ENCODE data around the gene MANBA.

Gene MANBA

DNA sequence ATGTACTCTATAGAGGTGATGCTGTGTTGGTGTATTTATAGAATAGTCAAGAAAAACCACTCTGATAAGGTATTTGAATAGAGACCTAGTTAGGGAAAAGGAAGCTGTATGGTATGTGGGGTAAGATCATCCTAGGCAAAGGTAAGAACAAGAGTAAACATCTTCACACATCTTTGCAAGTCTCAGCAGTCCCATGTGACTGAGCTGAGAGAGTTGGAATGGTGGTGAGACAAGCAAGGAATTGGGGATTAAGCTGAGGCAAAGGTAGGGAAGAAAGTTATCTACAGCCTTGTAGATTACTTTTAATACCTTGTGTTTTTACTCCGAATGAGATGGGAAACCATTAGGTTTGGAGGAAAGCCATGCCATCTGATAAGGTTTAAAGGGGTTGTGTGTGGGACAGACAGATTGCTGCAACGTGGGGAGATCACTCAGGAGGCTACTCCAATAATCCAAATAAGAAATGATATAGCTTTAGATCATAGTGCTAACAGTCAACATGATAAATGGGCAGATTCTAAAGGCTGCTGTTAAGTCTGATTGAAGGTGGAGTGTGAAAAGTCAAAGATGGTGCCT is 31.7 kb upstream of the MANBA start:
- DNase-seq (ENCODE audit: low read depth in 2 of 2) = no peak
- H3K4me3 ChIP-seq (replicated peaks in 1 of 2; ENCODE audit: low read depth in 2 of 2, low read length in 2 of 2) = no peak overlapping the region

DNA sequence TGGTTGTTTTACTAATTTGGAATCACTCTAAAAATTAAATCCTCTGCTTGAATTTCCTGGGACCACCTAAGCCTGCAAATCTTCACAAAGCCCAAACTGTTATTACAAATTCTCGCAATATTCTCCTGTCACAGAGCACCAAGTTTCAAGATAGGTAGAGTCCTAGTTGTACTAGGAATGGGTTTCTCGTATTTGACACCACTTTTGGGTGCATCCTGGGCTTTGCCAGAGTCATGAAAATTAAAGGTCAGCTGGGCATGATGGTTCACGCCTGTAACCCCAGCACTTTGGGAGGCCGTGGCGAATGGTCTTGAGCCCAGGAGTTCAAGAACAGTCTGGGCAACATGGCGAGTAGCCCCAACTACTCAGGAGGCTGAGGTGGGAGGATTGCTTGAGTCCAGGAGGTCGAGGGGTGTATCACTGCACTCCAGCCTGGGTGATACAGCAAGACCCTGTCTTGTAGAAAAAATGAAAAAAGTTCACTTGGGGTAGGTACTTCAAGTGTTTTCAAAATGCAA is 30.6 kb upstream of the MANBA start:
- no peak for DNase-seq (ENCODE audit: low read depth in 2 of 2)
- no peak overlapping the region for H3K4me3 ChIP-seq (replicated peaks in 1 of 2; ENCODE audit: low read depth in 2 of 2, low read length in 2 of 2)
- TF ChIP-seq, protein P1, sequence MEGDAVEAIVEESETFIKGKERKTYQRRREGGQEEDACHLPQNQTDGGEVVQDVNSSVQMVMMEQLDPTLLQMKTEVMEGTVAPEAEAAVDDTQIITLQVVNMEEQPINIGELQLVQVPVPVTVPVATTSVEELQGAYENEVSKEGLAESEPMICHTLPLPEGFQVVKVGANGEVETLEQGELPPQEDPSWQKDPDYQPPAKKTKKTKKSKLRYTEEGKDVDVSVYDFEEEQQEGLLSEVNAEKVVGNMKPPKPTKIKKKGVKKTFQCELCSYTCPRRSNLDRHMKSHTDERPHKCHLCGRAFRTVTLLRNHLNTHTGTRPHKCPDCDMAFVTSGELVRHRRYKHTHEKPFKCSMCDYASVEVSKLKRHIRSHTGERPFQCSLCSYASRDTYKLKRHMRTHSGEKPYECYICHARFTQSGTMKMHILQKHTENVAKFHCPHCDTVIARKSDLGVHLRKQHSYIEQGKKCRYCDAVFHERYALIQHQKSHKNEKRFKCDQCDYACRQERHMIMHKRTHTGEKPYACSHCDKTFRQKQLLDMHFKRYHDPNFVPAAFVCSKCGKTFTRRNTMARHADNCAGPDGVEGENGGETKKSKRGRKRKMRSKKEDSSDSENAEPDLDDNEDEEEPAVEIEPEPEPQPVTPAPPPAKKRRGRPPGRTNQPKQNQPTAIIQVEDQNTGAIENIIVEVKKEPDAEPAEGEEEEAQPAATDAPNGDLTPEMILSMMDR (IDR thresholded peaks at IDR 0.05; ENCODE audit: low read depth, low read length) = no peak

More for the DNA sequence above, 31.7 kb upstream of the MANBA start:
- TF ChIP-seq, protein P1 (IDR thresholded peaks at IDR 0.05; ENCODE audit: low read depth, low read length) = no peak

DNA sequence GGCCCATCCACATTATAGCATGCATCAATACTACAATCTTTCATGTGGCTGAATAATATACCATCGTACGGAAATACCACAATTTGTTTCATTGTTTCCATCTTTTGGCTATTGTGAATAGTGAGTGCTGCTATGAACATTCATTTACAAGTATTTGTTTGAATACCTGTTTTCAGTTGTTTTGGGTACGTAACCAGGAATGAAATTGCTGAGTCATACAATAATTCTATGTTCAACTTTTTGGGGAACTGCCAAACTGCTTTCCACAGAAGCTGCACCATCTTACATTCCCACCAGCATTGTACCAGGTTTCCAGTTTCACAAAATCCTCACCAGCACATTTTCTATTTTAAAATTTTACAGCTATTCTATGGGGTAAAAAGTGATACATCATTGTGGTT is 28.5 kb upstream of the MANBA start:
- DNase-seq (ENCODE audit: low read depth in 2 of 2) = peak; percentile 83 to 87
- H3K4me3 ChIP-seq (replicated peaks in 1 of 2; ENCODE audit: low read depth in 2 of 2, low read length in 2 of 2) = no peak overlapping the region
- TF ChIP-seq, protein P1 (IDR thresholded peaks at IDR 0.05; ENCODE audit: low read depth, low read length) = no peak

DNA sequence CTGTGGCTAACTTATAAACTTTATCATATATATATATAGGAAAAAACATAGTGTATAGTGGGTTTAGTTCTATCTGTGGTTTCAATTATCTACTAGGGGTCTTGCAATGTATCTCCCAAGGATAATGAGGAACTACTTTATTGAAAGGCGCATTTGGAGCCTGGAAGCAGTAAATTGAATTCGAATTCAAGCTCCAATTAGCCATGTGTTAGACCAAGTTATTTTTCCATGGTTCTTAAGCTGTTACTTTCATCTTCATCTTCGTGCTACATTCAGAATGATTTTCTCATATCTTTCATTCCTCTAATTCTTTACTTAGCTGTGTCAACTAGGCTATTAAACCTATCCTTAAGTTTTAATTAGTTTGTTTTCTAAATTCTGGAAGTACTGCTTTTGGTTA is 27.2 kb upstream of the MANBA start:
- no peak overlapping the region for H3K4me3 ChIP-seq (replicated peaks in 1 of 2; ENCODE audit: low read depth in 2 of 2, low read length in 2 of 2)
- no peak for DNase-seq (ENCODE audit: low read depth in 2 of 2)
- TF ChIP-seq, protein P1 (IDR thresholded peaks at IDR 0.05; ENCODE audit: low read depth, low read length) = no peak

DNA sequence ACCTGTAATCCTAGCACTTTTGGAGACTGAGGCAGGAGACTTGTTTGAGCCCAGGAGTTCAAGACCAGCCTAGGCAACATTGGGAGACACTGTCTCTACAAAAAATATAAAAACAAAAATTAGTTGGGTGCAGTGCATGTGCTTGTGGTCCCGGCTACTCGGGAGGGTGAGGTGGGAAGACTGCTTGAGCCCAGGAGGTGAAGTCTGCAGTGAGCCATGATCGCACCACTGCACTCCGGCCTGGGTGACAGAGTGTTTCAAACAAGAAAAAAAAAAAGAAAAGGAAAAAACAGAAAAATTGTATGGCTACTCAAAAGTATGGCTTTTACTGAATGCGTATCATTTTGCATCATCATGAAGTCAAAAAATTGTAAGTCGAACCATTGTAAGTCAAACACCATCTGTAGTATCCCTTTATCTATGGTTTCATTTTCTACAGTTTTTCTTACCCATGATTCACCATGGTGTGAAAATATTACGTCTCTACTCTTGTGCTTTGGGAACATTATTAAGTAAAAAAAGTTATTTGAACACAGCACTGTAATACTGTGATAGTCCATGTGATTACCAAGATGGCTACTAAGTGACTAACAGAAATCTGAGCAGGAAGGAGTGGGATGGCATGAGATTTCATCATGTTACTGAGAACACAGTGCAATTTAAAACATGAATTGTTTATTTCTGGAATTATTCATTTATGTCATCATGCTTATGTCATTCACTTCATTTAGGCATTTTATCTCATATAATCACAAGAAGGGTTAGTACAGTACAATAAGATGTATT is 26.5 kb upstream of the MANBA start:
- TF ChIP-seq, protein P1 (IDR thresholded peaks at IDR 0.05; ENCODE audit: low read depth, low read length) = no peak
- H3K4me3 ChIP-seq (replicated peaks in 1 of 2; ENCODE audit: low read depth in 2 of 2, low read length in 2 of 2) = no peak overlapping the region
- DNase-seq (ENCODE audit: low read depth in 2 of 2) = peak; percentile 62 to 87

DNA sequence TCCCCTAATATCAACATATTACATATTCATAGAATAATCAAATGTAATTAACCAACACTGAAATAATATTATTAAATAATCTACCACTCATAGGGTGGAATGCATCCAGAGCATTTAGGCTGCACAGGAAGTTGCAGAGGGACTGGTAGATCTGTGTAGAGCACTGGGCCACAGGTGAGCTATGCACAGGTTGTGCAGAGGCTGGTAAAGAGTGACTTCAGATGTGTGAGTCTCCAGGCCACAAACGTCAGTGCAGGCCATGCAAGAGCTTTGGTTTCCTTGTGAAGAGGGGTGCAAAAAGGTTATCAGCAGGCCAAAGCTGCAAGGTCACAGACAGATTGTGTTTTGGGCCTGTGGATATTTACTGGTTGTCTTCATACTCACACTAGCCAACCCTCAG is 25.5 kb upstream of the MANBA start:
- TF ChIP-seq, protein P1 (IDR thresholded peaks at IDR 0.05; ENCODE audit: low read depth, low read length) = no peak
- no peak overlapping the region for H3K4me3 ChIP-seq (replicated peaks in 1 of 2; ENCODE audit: low read depth in 2 of 2, low read length in 2 of 2)
- no peak for DNase-seq (ENCODE audit: low read depth in 2 of 2)

Data from cardiac fibroblast (primary cell).